Urinary bladder (tissue), 4 donors: ENCODE measurements around the gene RPS5. TPM values are rescaled to one million over a fixed set of nuclear protein-coding genes. Genes with fewer than 3 reads are reported as not detected.
A peak's percentile ranks its signal among the peaks of the same experiment; 100 is the strongest.
"Not testable (repeated sequence)": the region's sequence is repeated elsewhere in the genome, so short reads cannot be mapped to it uniquely, and the experiment has no call there.

Experiments
- DNase-seq: peaks from one replicate; pipeline ENCODE4 v3.0.0-alpha.2; 2015; ENCODE audit errors: extremely low spot score
- H3K27ac ChIP-seq: one replicate; pipeline ENCODE4 v1.5.1; 2013; ENCODE audit warnings: low read depth, mild to moderate bottlenecking, moderate library complexity
- H3K36me3 ChIP-seq: one replicate; pipeline ENCODE4 v1.6.1; 2013; ENCODE audit warnings: mild to moderate bottlenecking, moderate library complexity; ENCODE audit not compliant: insufficient read depth
- H3K4me1 ChIP-seq: one replicate; pipeline ENCODE4 v1.6.1; 2013; ENCODE audit warnings: mild to moderate bottlenecking, moderate library complexity; ENCODE audit not compliant: insufficient read depth
- H3K4me3 ChIP-seq: one replicate; pipeline ENCODE4 v1.5.1; 2013; ENCODE audit warnings: low read depth, low read length
- WGBS: extraction: QIAGEN DNeasy Blood & Tissue Kit; methylation state at CpG from one replicate; pipeline ENCODE4 v1.1.7; 2013; 5-methylcytosine and 5-hydroxymethylcytosine counted together
- polyA plus RNA-seq: library from polyadenylated mRNA; stranded (reverse); fragments of 200-250 nt; gene quantifications from one replicate; pipeline ENCODE4 v1.2.3, GENCODE V29; 2013
- total RNA-seq: library from RNA; depleted of rRNA; stranded (reverse); fragments of >200 nt; gene quantifications from one replicate; pipeline ENCODE4 v1.2.3, GENCODE V29; 2014
- donor health status: healthy with polysubstance abuse.
- donor health status: healthy.

RPS5 gene
- total and polyA plus RNA-seq, 2 donors = 1,214 to 1,879 TPM

DNA sequence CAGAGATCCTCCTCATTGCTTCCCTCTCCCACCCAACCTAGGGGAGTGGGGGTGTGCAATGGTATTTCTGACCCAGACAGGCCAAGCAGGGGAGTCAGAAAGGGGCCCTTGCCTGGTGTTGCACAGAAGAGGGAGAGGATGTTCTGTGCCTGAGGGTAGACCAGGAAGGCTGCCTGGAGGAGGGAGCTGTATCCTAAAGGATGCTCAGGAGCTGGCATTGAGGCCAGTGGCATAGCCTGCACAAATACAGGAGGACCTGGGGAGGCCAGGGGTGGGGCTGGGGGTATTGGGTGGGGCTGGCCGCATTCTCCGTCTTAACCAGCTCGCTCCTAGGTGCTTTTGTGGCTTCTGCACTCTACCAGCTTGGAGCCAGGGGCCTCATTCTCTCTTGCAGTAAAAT is 12.8 kb downstream of the RPS5 start:
- H3K36me3 ChIP-seq = peaks cover 1% of the 10 kb centered on the region
- no peak overlapping the region for H3K4me3 ChIP-seq
- H3K4me1 ChIP-seq = no peaks in the 10 kb centered on the region
- DNase-seq = no peak
- WGBS = 97% methylated on average over 3 of the region's 3 CpGs
- H3K27ac ChIP-seq = no peak overlapping the region

DNA sequence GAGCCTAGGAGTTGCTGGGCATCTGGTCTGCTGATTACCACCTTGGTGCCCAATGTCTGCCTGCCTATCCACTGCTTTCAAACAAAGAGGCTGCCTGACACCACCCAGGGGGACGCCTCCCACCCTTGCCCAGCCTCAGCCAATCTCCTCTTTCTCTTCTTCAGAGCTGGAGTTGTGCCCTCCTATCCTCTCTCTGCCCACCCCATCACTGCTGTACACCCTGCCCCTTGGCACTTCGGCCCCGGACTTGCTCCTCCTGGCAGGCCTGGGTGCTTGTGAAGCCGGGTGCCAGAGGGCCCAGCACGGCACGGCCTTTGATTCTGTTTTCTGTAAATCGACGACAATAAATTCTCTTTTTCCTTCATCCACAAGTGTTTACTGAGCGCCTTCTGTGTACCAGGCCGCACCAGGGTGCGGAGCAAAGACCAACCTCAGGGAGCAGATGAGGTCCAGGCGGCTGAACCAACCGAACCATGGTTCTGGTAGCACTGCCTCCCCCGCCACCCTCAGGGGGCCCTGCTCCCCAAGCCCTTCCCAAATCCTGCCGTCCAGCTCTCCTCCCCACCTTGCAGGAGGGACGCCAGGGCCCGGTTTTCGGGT is 13.3 kb downstream of the RPS5 start:
- 45% methylated on average over 18 of the region's 18 CpGs for WGBS
- H3K36me3 ChIP-seq = no peaks in the 10 kb centered on the region
- DNase-seq = no peak
- H3K27ac ChIP-seq = no peak overlapping the region
- H3K4me1 ChIP-seq = no peaks in the 10 kb centered on the region
- H3K4me3 ChIP-seq = peak overlapping the region; percentile 46

DNA sequence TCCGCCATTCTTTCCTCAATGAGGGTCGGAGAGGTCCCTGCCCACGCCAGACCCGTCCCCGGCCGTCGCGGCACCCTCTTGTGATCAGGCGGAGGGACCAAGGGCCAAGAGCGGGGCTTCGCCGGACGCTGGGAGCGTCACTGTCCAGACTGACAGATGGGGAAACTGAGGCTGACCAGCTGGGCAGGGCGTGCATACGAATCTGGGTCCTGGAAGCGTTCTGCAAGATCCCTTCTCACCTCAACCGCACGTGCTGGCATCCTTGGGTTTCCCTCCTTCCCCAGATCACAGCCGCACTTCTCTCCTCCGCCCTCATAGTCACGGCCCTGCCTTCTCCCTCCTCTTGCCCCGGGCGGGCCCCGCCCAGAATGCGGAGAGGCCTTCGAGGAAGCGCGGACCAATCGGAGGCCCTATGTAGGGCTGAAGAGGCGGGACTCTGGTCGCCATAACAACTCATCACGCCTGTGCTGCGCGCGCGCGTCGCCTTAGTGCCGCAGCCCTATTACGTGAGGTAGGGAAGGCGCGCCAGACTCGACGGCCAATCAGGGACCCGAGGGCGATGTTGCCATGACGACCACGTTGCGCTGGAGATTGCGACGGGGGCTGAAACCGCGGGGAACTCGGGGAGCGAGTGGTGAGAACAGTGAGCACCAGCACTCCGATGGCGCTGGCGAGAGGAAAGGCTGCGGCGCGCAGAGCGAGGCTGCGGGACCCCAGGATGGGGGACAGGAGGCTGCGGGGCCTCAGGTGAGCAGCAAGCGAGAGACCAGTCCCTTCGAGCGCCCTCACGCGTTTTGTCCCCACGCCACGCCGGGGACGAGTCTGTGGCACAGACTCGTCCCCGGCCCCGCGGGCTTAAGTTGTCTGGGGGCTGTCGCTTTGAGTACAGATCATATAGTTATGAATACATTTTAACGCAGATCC is 14.1 kb downstream of the RPS5 start:
- 1% methylated on average over 80 of the region's 80 CpGs for WGBS
- DNase-seq = peak; percentile 96
- Histone ChIP-seq H3K36me3 (no peaks in the 10 kb centered on the region), H3K4me3 (peak overlapping the region; percentile 46), H3K27ac (no peak overlapping the region), H3K4me1 (no peaks in the 10 kb centered on the region)

DNA sequence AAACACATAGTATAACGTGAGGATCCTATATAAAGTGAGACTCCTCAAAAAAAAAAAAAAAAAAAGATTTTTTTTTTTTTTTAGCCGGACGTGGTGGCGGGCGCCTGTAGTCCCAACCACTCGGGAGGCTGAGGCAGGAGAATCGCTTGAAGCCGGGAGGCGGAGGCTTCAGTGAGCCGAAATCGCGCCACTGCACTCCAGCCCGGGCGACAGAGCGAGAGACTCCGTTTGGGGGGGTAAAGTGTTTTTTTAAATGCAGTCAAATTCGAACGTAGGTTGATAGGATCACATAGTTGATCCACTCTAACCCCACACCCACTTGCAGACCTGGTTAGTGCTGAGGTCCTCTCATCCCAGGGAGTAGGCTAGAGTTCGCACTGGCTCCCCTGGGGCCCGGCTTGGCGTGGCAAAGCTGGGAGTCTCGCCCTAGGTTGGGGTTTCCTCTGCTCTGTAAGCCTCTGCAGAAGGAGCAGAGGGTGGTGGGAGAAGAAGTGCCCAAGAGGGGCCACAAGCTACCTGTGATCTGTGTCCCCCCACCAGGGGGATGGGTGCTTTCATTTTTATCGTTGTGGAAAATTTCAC is 14.9 kb downstream of the RPS5 start:
- H3K4me1 ChIP-seq = no peaks in the 10 kb centered on the region
- no peak overlapping the region for H3K4me3 ChIP-seq
- 30% methylated on average over 23 of the region's 23 CpGs for WGBS
- no peak for DNase-seq
- no peak overlapping the region for H3K27ac ChIP-seq
- no peaks in the 10 kb centered on the region for H3K36me3 ChIP-seq

DNA sequence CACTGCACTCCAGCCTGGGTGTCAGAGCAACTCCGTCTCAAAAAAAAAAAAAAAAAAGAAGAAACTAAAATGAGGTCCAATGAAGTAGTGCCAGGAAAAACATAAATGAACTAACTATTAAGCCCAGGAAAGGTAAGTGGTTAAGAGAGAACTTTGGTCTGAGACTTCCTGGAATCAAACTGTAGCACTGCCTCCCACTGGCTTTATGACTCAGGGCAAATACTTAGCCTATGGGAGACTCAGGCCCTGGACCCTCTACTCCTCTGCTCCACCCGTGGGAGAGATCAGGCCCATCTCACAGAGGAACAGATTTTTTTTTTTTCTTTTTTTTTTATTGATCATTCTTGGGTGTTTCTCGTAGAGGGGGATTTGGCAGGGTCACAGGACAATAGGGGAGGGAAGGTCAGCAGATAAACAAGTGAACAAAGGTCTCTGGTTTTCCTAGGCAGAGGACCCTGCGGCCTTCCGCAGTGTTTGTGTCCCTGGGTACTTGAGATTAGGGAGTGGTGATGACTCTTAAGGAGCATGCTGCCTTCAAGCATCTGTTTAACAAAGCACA is 16.9 kb downstream of the RPS5 start:
- H3K4me1 ChIP-seq, H3K27ac ChIP-seq, H3K4me3 ChIP-seq, H3K36me3 ChIP-seq, DNase-seq: not testable (repeated sequence)
- WGBS = 79% methylated on average over 5 of the region's 5 CpGs

DNA sequence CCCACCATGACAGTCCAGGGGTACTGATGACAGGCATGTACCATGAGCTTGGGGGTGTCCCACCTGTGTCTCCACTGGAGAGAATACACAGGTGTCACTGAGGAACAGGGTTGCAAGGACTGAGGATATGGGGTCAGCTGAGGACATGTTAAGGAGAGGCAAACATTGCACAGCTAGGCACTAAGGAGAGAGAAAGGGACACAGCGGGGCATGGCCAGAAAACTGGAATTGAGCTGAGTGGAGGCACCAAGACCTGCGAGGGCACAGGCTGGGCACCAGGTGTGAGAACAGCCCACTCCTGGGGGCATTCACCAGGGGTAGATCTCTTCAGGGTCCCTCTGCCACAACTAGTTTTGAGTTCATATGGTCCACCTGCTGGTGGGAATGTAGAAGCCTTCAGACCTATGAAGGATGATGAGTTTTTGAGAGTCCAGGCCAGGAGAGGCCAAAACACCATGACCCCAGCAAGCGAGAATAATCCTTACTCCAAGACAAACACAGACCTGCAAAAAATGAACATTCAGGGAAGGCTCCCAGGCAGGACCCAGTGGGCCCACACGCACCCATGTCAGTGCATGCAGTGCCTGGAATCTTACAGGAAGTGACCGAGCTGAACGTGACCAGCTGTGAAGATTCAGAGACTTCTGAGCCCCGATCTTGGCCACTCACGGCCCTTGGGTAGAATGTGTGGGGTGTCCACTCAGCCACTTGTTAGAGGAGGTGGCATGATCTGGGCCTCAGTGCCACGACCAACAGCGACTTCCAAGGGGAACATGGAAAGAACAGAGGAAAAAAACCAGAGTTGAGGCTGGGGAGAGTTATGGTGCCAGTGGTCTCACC is 20.0 kb downstream of the RPS5 start:
- no peak overlapping the region for H3K4me3 ChIP-seq
- no peaks in the 10 kb centered on the region for H3K4me1 ChIP-seq
- no peak overlapping the region for H3K27ac ChIP-seq
- no peaks in the 10 kb centered on the region for H3K36me3 ChIP-seq
- no peak for DNase-seq
- 61% methylated on average over 10 of the region's 10 CpGs for WGBS

DNA sequence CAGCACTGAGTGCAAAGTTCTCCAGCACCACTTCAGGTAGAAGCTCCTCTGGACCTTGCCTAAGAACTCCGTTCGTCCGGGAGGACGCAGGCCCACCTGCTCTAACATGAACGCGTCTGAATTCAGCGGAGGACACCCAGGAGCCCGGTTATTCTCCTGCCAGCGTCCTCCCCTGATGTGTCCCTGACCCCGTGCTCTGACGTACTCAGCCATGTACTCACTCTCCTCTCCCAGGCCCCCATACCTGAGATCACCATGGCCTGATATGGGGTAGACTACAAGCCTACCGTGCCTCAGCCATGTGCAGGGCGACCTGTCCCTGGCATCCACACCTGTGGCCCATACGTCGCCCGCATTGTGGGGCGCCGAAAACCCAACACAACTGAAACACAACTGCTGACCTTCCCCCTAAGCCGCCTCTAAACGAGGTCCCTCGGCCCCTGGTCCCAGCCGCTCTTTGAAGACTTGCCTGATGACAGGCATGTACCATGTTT is 20.6 kb downstream of the RPS5 start:
- peak overlapping the region; percentile 80 for H3K4me3 ChIP-seq
- no peak for DNase-seq
- no peaks in the 10 kb centered on the region for H3K4me1 ChIP-seq
- no peaks in the 10 kb centered on the region for H3K36me3 ChIP-seq
- peak overlapping the region; percentile 76 for H3K27ac ChIP-seq
- WGBS = 10% methylated on average over 22 of the region's 22 CpGs

DNA sequence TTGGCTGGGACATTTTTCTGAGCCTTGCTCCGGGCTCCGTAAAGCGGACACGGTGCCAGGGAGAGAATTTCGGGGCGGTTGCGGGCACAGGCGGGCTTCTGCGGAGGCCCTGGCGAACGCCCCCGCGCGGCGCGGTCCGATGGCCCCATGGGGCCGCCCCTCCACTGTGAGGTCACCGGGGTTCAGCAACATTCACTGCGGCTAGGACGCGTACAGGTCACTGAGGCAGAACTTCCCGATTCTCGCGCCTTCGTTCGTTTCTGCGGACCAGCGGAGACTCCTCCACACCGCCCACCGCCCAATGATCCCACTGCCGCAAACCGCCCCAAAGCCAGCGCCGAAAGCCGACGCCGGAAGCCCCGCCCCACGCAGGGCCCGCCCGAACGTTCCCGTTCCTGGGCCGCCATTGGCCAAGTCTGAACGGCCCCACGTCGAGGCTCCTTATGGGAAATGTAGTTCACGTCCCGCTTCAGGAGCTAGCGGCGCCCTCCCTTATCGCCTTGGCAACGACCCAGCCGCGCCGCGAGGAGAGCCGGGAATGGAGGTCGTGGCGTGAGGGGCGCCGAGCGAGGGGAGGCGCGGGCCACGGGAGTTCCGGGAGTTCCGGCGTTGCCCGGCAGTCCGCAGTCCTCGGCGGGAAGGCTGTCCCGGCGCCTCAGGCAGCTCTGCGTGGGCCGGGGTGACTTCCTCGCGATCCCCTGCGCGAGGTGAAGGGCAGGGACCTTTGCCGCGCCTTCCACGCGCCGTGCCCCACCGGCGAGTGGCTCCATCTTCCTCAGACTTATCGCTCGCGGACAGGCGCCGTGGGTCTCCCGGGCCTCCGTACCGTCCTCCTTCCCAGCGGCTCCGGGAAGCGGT is 21.3 kb downstream of the RPS5 start, which contains the start of gene ZNF584:
ZNF584 (plus strand) TSS at position 498 of the 858 bp plus-strand sequence. CDS start 499 bp downstream, outside the sequence.
- WGBS = under 1% methylated on average over 100 of the region's 100 CpGs
- peak within 1 kb of the TSS; percentile 80 for H3K4me3 ChIP-seq

DNA sequence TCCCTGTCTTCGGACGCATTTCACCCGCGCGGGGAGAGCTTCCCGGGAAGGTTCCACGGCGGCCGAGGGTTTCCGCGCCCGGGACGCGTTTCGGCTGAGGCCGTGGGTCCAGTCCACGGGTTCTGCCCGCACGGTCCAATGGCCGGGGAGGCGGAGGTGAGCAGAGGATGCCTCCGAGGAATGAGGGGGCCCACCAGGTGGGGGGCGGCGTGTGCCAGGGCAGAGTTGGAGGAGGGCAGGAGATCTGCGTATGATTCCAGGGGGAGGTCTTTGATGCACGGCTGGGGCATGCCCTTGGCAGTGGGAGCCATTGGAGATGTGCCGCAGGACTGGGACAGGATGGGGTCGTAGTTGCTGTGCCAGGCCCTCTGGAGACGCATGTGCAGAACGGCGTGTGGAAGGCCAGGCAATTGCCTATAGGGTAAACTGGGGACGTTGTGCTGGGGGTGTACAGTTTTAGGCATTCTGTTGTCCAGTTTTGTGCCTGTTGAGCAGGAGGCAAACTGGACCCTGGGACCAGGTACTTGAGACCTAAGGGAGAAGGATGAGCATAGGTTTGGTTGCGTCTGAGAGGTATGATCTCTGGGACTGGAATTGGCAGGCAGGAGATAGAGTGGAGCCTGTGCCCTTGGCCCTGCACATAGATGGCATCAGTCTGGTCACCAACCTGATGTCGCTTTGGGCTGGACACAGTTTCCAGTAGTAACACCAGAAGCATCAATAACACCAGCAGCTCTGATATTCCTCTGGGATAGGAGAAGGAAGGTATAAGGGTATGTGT is 22.1 kb downstream of the RPS5 start:
- 3% methylated on average over 34 of the region's 34 CpGs for WGBS
- peak overlapping the region; percentile 80 for H3K4me3 ChIP-seq
- DNase-seq = no peak
- no peaks in the 10 kb centered on the region for H3K36me3 ChIP-seq
- no peaks in the 10 kb centered on the region for H3K4me1 ChIP-seq
- H3K27ac ChIP-seq = no peak overlapping the region

More for the DNA sequence above, 21.3 kb downstream of the RPS5 start, which contains the start of gene ZNF584:
- peak; percentile 96 for DNase-seq
- H3K4me1 ChIP-seq = no peaks in the 10 kb centered on the region
- peak within 1 kb of the TSS; percentile 76 for H3K27ac ChIP-seq
- no peaks in the 10 kb centered on the region for H3K36me3 ChIP-seq

DNA sequence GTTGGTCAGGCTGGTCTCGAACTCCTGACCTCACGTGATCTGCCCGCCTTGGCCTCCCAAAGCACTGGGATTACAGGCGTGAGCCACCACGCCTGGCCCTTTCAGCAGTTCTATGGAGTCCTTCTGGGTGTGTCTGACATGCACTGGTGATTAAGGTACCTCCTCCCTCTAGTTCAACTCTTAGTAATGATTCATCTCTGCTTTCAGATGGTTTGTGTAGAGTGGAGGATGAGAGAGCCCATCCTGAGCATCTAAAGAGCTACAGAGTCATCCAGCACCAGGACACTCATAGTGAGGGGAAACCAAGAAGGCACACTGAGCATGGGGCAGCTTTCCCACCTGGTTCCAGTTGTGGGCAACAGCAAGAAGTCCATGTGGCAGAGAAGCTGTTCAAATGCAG is 29.5 kb downstream of the RPS5 start:
- 99% methylated on average over 5 of the region's 5 CpGs for WGBS
- no peak for DNase-seq
- no peak overlapping the region for H3K27ac ChIP-seq
- H3K36me3 ChIP-seq = peaks cover 8% of the 10 kb centered on the region
- no peaks in the 10 kb centered on the region for H3K4me1 ChIP-seq
- no peak overlapping the region for H3K4me3 ChIP-seq

DNA sequence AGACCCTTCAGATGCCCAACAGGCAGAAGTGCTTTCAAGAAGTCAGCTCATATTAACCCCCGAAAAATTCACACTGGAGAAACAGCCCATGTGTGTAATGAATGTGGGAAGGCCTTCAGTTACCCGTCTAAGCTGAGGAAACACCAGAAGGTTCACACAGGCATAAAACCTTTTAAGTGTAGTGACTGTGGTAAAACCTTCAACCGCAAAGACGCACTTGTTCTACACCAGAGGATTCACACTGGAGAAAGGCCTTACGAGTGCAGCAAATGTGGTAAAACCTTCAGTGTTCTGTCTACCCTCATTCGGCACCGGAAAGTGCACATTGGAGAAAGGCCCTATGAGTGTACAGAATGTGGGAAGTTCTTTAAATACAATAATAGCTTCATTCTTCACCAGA is 30.0 kb downstream of the RPS5 start:
- Histone ChIP-seq H3K36me3 (peaks cover 8% of the 10 kb centered on the region), H3K4me3 (no peak overlapping the region)

More for the DNA sequence above, 30.0 kb downstream of the RPS5 start:
- H3K4me1 ChIP-seq = no peaks in the 10 kb centered on the region
- DNase-seq = no peak
- H3K27ac ChIP-seq = no peak overlapping the region
- 98% methylated on average over 7 of the region's 7 CpGs for WGBS
